Adipocyte (in vitro differentiated cells): Measurements from ENCODE around the gene CHST10.

Source experiments
- DNase-seq: peaks from one replicate; pipeline ENCODE4 v3.0.0-alpha.2; 2015; ENCODE audit warnings: low read depth
- H3K27me3 ChIP-seq: replicated peaks from 2 replicates; pipeline ENCODE4 v1.7.0; 2013; ENCODE audit warnings: mild to moderate bottlenecking, low read length, moderate library complexity; ENCODE audit not compliant: control insufficient read depth, insufficient read depth
- H3K36me3 ChIP-seq: 2 replicates; pipeline ENCODE4 v1.7.0; 2013; ENCODE audit warnings: low read length, mild to moderate bottlenecking, moderate library complexity; ENCODE audit not compliant: control insufficient read depth, insufficient read depth, severe bottlenecking
- H3K4me1 ChIP-seq: 2 replicates; pipeline ENCODE4 v1.7.0; 2013; ENCODE audit warnings: mild to moderate bottlenecking, low read length, moderate library complexity; ENCODE audit not compliant: control insufficient read depth, insufficient read depth
- H3K4me3 ChIP-seq: 2 replicates; pipeline ENCODE4 v1.7.0; 2013; ENCODE audit warnings: mild to moderate bottlenecking, low read length, moderate library complexity
- H3K9ac ChIP-seq: 2 replicates; pipeline ENCODE4 v1.7.0; 2013; ENCODE audit warnings: mild to moderate bottlenecking, low read length, moderate library complexity
- H3K9me3 ChIP-seq: 2 replicates; pipeline ENCODE4 v1.7.0; 2013; ENCODE audit warnings: mild to moderate bottlenecking, low read length, moderate library complexity; ENCODE audit not compliant: control insufficient read depth

The CHST10 gene

GRCh38 chr2:100404411-100404810 lies 13.1 kb downstream of the CHST10 start:
- H3K9me3 ChIP-seq: no peaks in the 10 kb centered on the region
- H3K36me3 ChIP-seq: peaks cover 8% of the 10 kb centered on the region
- DNase-seq: no peak
- no peak overlapping the region for H3K4me3 ChIP-seq
- no peak overlapping the region for H3K9ac ChIP-seq
- H3K27me3 ChIP-seq: no peaks in the 10 kb centered on the region
- H3K4me1 ChIP-seq: no peaks in the 10 kb centered on the region

- no peaks in the 10 kb centered on the region for H3K9me3 ChIP-seq
- no peak overlapping the region for H3K4me3 ChIP-seq
- H3K4me1 ChIP-seq: no peaks in the 10 kb centered on the region
- no peaks in the 10 kb centered on the region for H3K27me3 ChIP-seq
- no peak overlapping the region for H3K9ac ChIP-seq
- peaks cover 8% of the 10 kb centered on the region for H3K36me3 ChIP-seq
- no peak for DNase-seq
Measured at GRCh38 chr2:100403722-100404121, 13.7 kb downstream of the CHST10 start.

- Histone ChIP-seq H3K9me3 (no peaks in the 10 kb centered on the region), H3K27me3 (no peaks in the 10 kb centered on the region), H3K9ac (no peak overlapping the region), H3K4me3 (no peak overlapping the region), H3K4me1 (no peaks in the 10 kb centered on the region), H3K36me3 (peaks cover 5% of the 10 kb centered on the region)
- DNase-seq: no peak
Measured at GRCh38 chr2:100401268-100401667, 16.2 kb downstream of the CHST10 start.

- no peak for DNase-seq
- H3K27me3 ChIP-seq: no peaks in the 10 kb centered on the region
- H3K4me1 ChIP-seq: no peaks in the 10 kb centered on the region
- no peaks in the 10 kb centered on the region for H3K36me3 ChIP-seq
- H3K4me3 ChIP-seq: no peak overlapping the region
- no peaks in the 10 kb centered on the region for H3K9me3 ChIP-seq
- no peak overlapping the region for H3K9ac ChIP-seq
Measured at GRCh38 chr2:100399714-100400113, 17.8 kb downstream of the CHST10 start.

- no peak overlapping the region for H3K4me3 ChIP-seq
- H3K4me1 ChIP-seq: no peaks in the 10 kb centered on the region
- no peak for DNase-seq
- no peaks in the 10 kb centered on the region for H3K9me3 ChIP-seq
- peaks cover under 1% of the 10 kb centered on the region for H3K36me3 ChIP-seq
- no peaks in the 10 kb centered on the region for H3K27me3 ChIP-seq
- H3K9ac ChIP-seq: no peak overlapping the region
Measured at GRCh38 chr2:100397976-100398375, 19.5 kb downstream of the CHST10 start.

- no peaks in the 10 kb centered on the region for H3K4me1 ChIP-seq
- H3K9ac ChIP-seq: no peak overlapping the region
- no peaks in the 10 kb centered on the region for H3K27me3 ChIP-seq
- H3K4me3 ChIP-seq: no peak overlapping the region
- peaks cover 5% of the 10 kb centered on the region for H3K36me3 ChIP-seq
- H3K9me3 ChIP-seq: no peaks in the 10 kb centered on the region
- DNase-seq: peak; percentile 7
Measured at GRCh38 chr2:100397118-100397860, 20.2 kb downstream of the CHST10 start.

- Histone ChIP-seq H3K9ac (no peak overlapping the region), H3K9me3 (no peaks in the 10 kb centered on the region), H3K36me3 (peaks cover 5% of the 10 kb centered on the region), H3K27me3 (no peaks in the 10 kb centered on the region), H3K4me3 (no peak overlapping the region), H3K4me1 (no peaks in the 10 kb centered on the region)
- no peak for DNase-seq
Measured at GRCh38 chr2:100396483-100396882, 21.0 kb downstream of the CHST10 start.

GRCh38 chr2:100395532-100396350 lies 21.7 kb downstream of the CHST10 start:
- Histone ChIP-seq H3K4me3 (no peak overlapping the region), H3K27me3 (no peaks in the 10 kb centered on the region), H3K9me3 (no peaks in the 10 kb centered on the region), H3K4me1 (no peaks in the 10 kb centered on the region), H3K36me3 (peaks cover 5% of the 10 kb centered on the region), H3K9ac (no peak overlapping the region)
- DNase-seq: no peak

GRCh38 chr2:100394111-100394641 lies 23.3 kb downstream of the CHST10 start:
- Histone ChIP-seq H3K9ac (no peak overlapping the region), H3K9me3 (no peaks in the 10 kb centered on the region), H3K4me1 (no peaks in the 10 kb centered on the region), H3K4me3 (no peak overlapping the region), H3K36me3 (peaks cover 5% of the 10 kb centered on the region), H3K27me3 (no peaks in the 10 kb centered on the region)
- DNase-seq: no peak

- no peaks in the 10 kb centered on the region for H3K27me3 ChIP-seq
- no peak overlapping the region for H3K9ac ChIP-seq
- H3K36me3 ChIP-seq: peaks cover 5% of the 10 kb centered on the region
- no peaks in the 10 kb centered on the region for H3K9me3 ChIP-seq
- DNase-seq: no peak
- no peak overlapping the region for H3K4me3 ChIP-seq
- no peaks in the 10 kb centered on the region for H3K4me1 ChIP-seq
Measured at GRCh38 chr2:100393362-100393761, 24.1 kb downstream of the CHST10 start.

- no peak overlapping the region for H3K4me3 ChIP-seq
- no peaks in the 10 kb centered on the region for H3K9me3 ChIP-seq
- no peaks in the 10 kb centered on the region for H3K4me1 ChIP-seq
- H3K9ac ChIP-seq: no peak overlapping the region
- no peaks in the 10 kb centered on the region for H3K27me3 ChIP-seq
- DNase-seq: no peak
- H3K36me3 ChIP-seq: peaks cover 5% of the 10 kb centered on the region
Measured at GRCh38 chr2:100392715-100393114, 24.8 kb downstream of the CHST10 start.
